ENCODE measurements around the gene RAF1.

RAF1 gene

GRCh38 chr3:12611117-12611516, 52.8 kb downstream of the RAF1 start:
- in situ Hi-C loops (cut with MboI; ENCODE audit: low pct_unique_long_range_greater_than_20kb, low sequenced_read_pairs, unreplicated experiment), result no loop called here
- no peak for DNase-seq (ENCODE audit: low spot score)
- TF ChIP-seq CTCF (IDR thresholded peaks at IDR 0.05; ENCODE audit: extremely low read depth, insufficient read depth, missing control alignments), result no peak

- DNase-seq (ENCODE audit: low spot score), result no peak
- in situ Hi-C loops (cut with MboI; ENCODE audit: low pct_unique_long_range_greater_than_20kb, low sequenced_read_pairs, unreplicated experiment), result no loop called here
- no peak for TF ChIP-seq CTCF (IDR thresholded peaks at IDR 0.05; ENCODE audit: extremely low read depth, insufficient read depth, missing control alignments)
Observed at GRCh38 chr3:12608376-12608775, 55.5 kb downstream of the RAF1 start.

GRCh38 chr3:12603969-12604368, 59.9 kb downstream of the RAF1 start:
- TF ChIP-seq CTCF (IDR thresholded peaks at IDR 0.05; ENCODE audit: extremely low read depth, insufficient read depth, missing control alignments), result no peak
- no peak for DNase-seq (ENCODE audit: low spot score)
- in situ Hi-C loops (cut with MboI; ENCODE audit: low pct_unique_long_range_greater_than_20kb, low sequenced_read_pairs, unreplicated experiment), result no loop called here

- no peak for DNase-seq (ENCODE audit: low spot score)
- peak; percentile 17 for TF ChIP-seq CTCF (IDR thresholded peaks at IDR 0.05; ENCODE audit: extremely low read depth, insufficient read depth, missing control alignments)
- in situ Hi-C loops (cut with MboI; ENCODE audit: low pct_unique_long_range_greater_than_20kb, low sequenced_read_pairs, unreplicated experiment), result no loop called here
Observed at GRCh38 chr3:12601072-12601471, 62.8 kb downstream of the RAF1 start.

GRCh38 chr3:12598890-12599289, 65.0 kb downstream of the RAF1 start:
- in situ Hi-C loops (cut with MboI; ENCODE audit: low pct_unique_long_range_greater_than_20kb, low sequenced_read_pairs, unreplicated experiment), result no loop called here
- no peak for DNase-seq (ENCODE audit: low spot score)
- no peak for TF ChIP-seq CTCF (IDR thresholded peaks at IDR 0.05; ENCODE audit: extremely low read depth, insufficient read depth, missing control alignments)

GRCh38 chr3:12593473-12593872, 70.4 kb downstream of the RAF1 start:
- in situ Hi-C loops (cut with MboI; ENCODE audit: low pct_unique_long_range_greater_than_20kb, low sequenced_read_pairs, unreplicated experiment), result no loop called here
- no peak for TF ChIP-seq CTCF (IDR thresholded peaks at IDR 0.05; ENCODE audit: extremely low read depth, insufficient read depth, missing control alignments)
- no peak for DNase-seq (ENCODE audit: low spot score)

Data from GM13977 (cell line).